ENCODE results near the gene HARBI1. TPM values are rescaled to one million over a fixed set of nuclear protein-coding genes. Genes with fewer than 3 reads are reported as not detected.
A peak's percentile ranks its signal among the peaks of the same experiment; 100 is the strongest.

Gene HARBI1
- total and polyA plus RNA-seq, 10 donors, result 1.4 to 5.6 (median 3.9) TPM

- peaks cover 0 to 27% (median 15%) of the 10 kb centered on the region in 6 donors for H3K4me1 ChIP-seq
- no peaks in the 10 kb centered on the region for H3K27me3 ChIP-seq (replicated peaks in 1 of 7)
- H3K36me3 ChIP-seq, result peaks cover 0 to 3% (median 0%) of the 10 kb centered on the region in 6 donors
- H3K27ac ChIP-seq, result no peak overlapping the region
- no peaks in the 10 kb centered on the region for H3K9me3 ChIP-seq
- 66 to 71% (median 67%) methylated on average over 2 of the region's 2 CpGs for WGBS, 5 donors
- TF ChIP-seq POLR2A (IDR thresholded peaks at IDR 0.05) (no peak), POLR2AphosphoS5 (IDR thresholded peaks at IDR 0.05) (no peak), CTCF (IDR thresholded peaks at IDR 0.05 in 8 of 11, conservative IDR thresholded peaks at IDR 0.05 in 3 of 11) (no peak)
- DNase-seq, result no peak
- intact Hi-C loops (cut with DNase I; ENCODE audit: low total_unique reads), result no loop called here
- H3K4me3 ChIP-seq, result no peak overlapping the region
These were observed 46.1 kb downstream of the HARBI1 start for GRCh38 chr11:46570790-46571398.

GRCh38 chr11:46565232-46565840, 51.7 kb downstream of the HARBI1 start:
- DNase-seq, result no peak
- Histone ChIP-seq H3K27me3 (replicated peaks in 1 of 7) (no peaks in the 10 kb centered on the region), H3K4me1 (peaks cover 5 to 45% (median 15%) of the 10 kb centered on the region in 6 donors), H3K36me3 (no peaks in the 10 kb centered on the region), H3K27ac (no peak overlapping the region), H3K4me3 (no peak overlapping the region), H3K9me3 (no peaks in the 10 kb centered on the region)
- WGBS, 5 donors, result 73 to 81% (median 79%) methylated on average over 7 of the region's 7 CpGs
- no peak for TF ChIP-seq POLR2A (IDR thresholded peaks at IDR 0.05)
- TF ChIP-seq POLR2AphosphoS5 (IDR thresholded peaks at IDR 0.05), result no peak
- TF ChIP-seq CTCF (IDR thresholded peaks at IDR 0.05 in 8 of 11, conservative IDR thresholded peaks at IDR 0.05 in 3 of 11), result no peak
- intact Hi-C loops (cut with DNase I; ENCODE audit: low total_unique reads), result no loop called here

GRCh38 chr11:46564459-46564858, 52.6 kb downstream of the HARBI1 start:
- intact Hi-C loops (cut with DNase I; ENCODE audit: low total_unique reads), result no loop called here
- DNase-seq, result no peak
- TF ChIP-seq CTCF (IDR thresholded peaks at IDR 0.05 in 8 of 11, conservative IDR thresholded peaks at IDR 0.05 in 3 of 11) (no peak), POLR2AphosphoS5 (IDR thresholded peaks at IDR 0.05) (no peak), POLR2A (IDR thresholded peaks at IDR 0.05) (no peak)
- no peak overlapping the region for H3K27ac ChIP-seq
- H3K4me1 ChIP-seq, result peaks cover 8 to 51% (median 23%) of the 10 kb centered on the region in 6 donors
- H3K9me3 ChIP-seq, result no peaks in the 10 kb centered on the region
- no peak overlapping the region for H3K4me3 ChIP-seq
- H3K27me3 ChIP-seq (replicated peaks in 1 of 7), result no peaks in the 10 kb centered on the region
- H3K36me3 ChIP-seq, result no peaks in the 10 kb centered on the region
- 81 to 94% (median 90%) methylated on average over 1 of the region's 1 CpG for WGBS, 5 donors

GRCh38 chr11:46562527-46562926, 54.5 kb downstream of the HARBI1 start:
- no peak for TF ChIP-seq POLR2AphosphoS5 (IDR thresholded peaks at IDR 0.05)
- TF ChIP-seq CTCF (IDR thresholded peaks at IDR 0.05 in 8 of 11, conservative IDR thresholded peaks at IDR 0.05 in 3 of 11), result no peak
- no peak for DNase-seq
- H3K4me3 ChIP-seq, result no peak overlapping the region
- intact Hi-C loops (cut with DNase I; ENCODE audit: low total_unique reads), result no loop called here
- peak overlapping the region in 1 of 8 donors; percentile 80 for H3K27ac ChIP-seq
- no peaks in the 10 kb centered on the region for H3K27me3 ChIP-seq (replicated peaks in 1 of 7)
- H3K4me1 ChIP-seq, result peaks cover 8 to 69% (median 26%) of the 10 kb centered on the region in 6 donors
- WGBS, 5 donors, result 92 to 98% (median 96%) methylated on average over 5 of the region's 5 CpGs
- H3K9me3 ChIP-seq, result no peaks in the 10 kb centered on the region
- H3K36me3 ChIP-seq, result no peaks in the 10 kb centered on the region

Data from spleen (tissue), 11 donors.